Stimulated activated CD8-positive, alpha-beta memory T cell treated with anti-CD3 and anti-CD28 coated beads, Interleukin-7, amount 100 ng/mL, for 1 hour (primary cell): Measurements from ENCODE around the gene TRDN.
"Not testable (repeated sequence)": the region's sequence is repeated elsewhere in the genome, so short reads cannot be mapped to it uniquely, and the experiment has no call there.

ENCODE experiments used
- DNase-seq, 2 donors: peaks; one replicate each; pipeline ENCODE4 v3.0.0-alpha.2; 2020; ENCODE audit warnings: low read depth in 2 of 2

Gene TRDN

DNA sequence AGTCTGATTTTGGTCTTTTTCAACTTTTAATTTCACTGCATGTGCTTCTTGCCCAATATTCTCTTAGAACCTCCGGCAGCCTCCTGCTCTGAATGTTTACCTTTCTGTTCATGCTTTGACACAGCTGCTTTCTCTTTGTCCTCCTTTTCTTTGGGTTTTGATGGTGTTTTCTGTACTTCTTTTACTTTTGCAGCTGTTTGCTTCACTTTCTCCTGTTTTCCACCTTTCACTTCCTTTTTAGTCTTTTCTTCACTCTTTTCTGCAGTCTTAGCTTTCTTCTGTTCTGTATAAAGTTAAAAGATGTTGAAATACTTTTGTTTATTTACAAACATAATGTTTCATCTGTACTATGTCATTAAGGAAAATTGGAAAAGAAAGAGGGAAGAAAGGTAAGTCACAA lies 133.1 kb downstream of the TRDN start:
- no peak for DNase-seq

GRCh38 chr6:123497025-123497424 lies 139.7 kb downstream of the TRDN start:
- DNase-seq, result no peak

- no peak for DNase-seq
These were observed 147.2 kb downstream of the TRDN start for GRCh38 chr6:123489589-123489988.

GRCh38 chr6:123480986-123481385 lies 155.8 kb downstream of the TRDN start:
- no peak for DNase-seq

- not testable (repeated sequence) for DNase-seq
These were observed 164.6 kb downstream of the TRDN start for GRCh38 chr6:123472025-123472702.

GRCh38 chr6:123467392-123467791 lies 169.4 kb downstream of the TRDN start:
- no peak for DNase-seq

GRCh38 chr6:123462152-123462551 lies 174.6 kb downstream of the TRDN start:
- DNase-seq, result no peak

- no peak for DNase-seq
These were observed 178.5 kb downstream of the TRDN start for GRCh38 chr6:123458218-123458617.

- DNase-seq, result no peak
These were observed 179.9 kb downstream of the TRDN start for GRCh38 chr6:123456836-123457235.

GRCh38 chr6:123454448-123454847 lies 182.3 kb downstream of the TRDN start:
- no peak for DNase-seq

GRCh38 chr6:123453071-123453470 lies 183.7 kb downstream of the TRDN start:
- not testable (repeated sequence) for DNase-seq

GRCh38 chr6:123448306-123448884 lies 188.4 kb downstream of the TRDN start:
- DNase-seq, result no peak

DNA sequence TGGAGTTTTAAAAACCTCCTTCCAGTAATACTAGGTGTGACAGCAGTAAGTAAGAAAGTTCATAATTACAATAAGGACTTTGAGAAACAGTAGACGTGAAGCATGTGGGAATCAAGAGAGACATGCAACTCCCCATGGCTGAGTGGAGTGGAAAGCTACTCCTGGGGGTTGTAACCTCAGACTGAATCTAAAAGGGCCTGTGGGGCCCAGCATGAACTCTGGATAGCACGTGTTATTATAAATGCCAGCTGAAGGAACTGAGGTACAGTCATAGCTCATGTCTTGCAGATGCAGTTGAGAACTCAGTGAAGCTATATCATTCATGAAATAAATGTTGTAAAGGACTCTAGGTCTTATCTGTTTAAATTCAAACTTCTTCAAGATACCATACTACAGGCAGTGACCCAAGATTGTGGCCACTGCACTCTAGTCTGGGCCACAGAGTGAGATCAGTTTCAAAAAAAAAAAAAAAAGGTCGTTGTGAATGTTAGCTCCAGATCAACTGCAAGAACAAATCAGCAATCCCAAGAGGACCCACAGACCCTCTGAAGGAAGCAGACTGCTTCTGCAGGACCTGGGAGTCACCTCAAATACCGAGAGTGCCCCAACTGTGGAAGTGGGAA lies 189.3 kb downstream of the TRDN start:
- DNase-seq, result no peak

GRCh38 chr6:123439371-123439770 lies 197.4 kb downstream of the TRDN start:
- DNase-seq, result no peak

- no peak for DNase-seq
These were observed 202.6 kb downstream of the TRDN start for GRCh38 chr6:123434186-123434585.

DNA sequence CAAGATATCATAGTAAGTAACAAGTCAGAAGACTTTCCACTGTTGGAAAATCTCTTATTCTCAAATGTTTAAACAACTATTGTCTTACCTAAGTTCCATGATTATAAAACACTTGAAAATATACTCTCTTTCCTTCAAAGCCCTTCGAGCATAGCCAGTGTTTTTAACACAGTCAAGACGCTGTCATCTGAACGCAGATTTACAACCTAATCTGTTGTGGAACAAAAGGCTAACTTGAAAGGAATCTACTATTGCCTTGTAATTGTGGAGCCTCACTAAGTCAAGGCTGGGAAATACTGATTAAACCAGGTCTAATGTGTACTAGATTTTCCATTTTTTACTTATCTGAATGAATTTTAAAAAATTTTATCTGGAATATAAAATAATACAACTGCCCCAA lies 205.8 kb downstream of the TRDN start:
- DNase-seq, result no peak

DNA sequence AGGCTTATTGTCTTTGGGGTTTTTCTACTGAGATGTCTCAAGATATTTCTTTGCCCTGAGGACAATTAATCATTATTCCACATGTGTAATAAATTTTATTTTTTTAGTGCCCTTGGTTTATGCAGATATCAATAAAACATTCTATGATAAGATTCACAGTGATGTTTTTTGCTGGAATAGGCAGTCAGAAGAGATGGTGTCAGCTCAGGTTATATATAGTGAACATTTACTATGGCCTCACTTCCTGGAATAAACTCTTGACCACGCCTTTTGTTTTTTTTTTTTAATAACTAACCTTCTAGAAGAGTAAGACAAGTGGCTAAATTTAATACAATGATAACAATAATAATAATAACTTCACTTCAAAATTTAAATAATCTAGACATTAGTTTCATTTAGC lies 209.7 kb downstream of the TRDN start:
- no peak for DNase-seq

DNA sequence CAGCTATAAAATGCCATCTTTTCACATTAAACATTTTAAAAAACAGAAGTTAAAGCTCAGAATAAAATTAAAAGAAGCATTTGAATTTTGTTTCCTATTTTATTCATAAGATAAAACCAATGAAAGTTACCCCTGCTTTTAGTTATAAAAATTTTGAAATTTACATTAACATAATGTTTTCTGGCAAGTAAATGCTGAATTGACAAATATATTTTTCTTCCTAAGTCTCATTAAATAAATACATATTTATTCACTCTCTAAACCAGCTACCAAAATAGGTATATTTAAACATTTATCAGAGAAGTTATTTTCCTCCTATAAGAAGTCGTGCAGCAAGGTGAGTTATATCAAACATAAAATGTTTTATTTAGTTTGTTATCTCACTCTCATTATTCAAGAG lies 213.6 kb downstream of the TRDN start:
- DNase-seq, result no peak

- DNase-seq, result no peak
These were observed 216.2 kb downstream of the TRDN start for GRCh38 chr6:123420512-123420911.

DNA sequence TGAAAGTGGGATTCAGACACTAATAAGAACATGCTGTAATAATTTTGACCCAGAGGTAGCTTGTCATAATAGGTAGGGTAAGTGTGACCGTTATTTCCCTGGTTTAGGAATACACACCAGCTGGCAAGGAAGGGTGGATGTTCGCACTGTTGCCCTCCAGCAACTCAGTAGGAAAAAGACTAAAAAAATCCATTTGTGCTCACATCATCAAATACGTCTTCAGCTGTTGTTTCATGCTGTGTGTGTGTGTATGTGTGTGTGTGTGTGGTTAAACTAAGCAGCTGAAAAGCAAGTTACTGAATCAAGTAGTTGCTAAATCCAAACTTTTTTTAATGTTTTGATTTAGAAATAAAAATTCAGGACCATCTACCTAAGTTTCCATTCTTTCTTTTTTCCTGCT lies 218.7 kb downstream of the TRDN start:
- DNase-seq, result no peak

- no peak for DNase-seq
These were observed 219.2 kb downstream of the TRDN start for GRCh38 chr6:123417535-123417934.

GRCh38 chr6:123415844-123416468 lies 220.8 kb downstream of the TRDN start:
- no peak for DNase-seq

GRCh38 chr6:123404975-123405374 lies 231.8 kb downstream of the TRDN start:
- no peak for DNase-seq
